Neural progenitor cell (in vitro differentiated cells): ENCODE measurements around the gene GSG1L. TPM values are rescaled to one million over a fixed set of nuclear protein-coding genes. Genes with fewer than 3 reads are reported as not detected.

Experiments
- DNase-seq: peaks from one replicate; pipeline ENCODE4 v3.0.0-alpha.2; 2016; ENCODE audit warnings: low spot score
- H2AFZ ChIP-seq: fragments of 200-600 bp; sonication (generic); replicated peaks from 2 replicates; pipeline ENCODE4 v1.6.1; 2016; ENCODE audit warnings: antibody characterized with exemption
- H3F3A ChIP-seq: fragments of 200-600 bp; sonication (generic); 2 replicates; pipeline ENCODE4 v1.6.1; 2016; ENCODE audit warnings: antibody characterized with exemption, low read depth
- H3K27ac ChIP-seq: fragments of 200-600 bp; sonication (generic); 2 replicates; pipeline ENCODE4 v1.5.1; 2016; ENCODE audit warnings: mild to moderate bottlenecking
- H3K27me3 ChIP-seq: fragments of 200-600 bp; sonication (generic); 2 replicates; pipeline ENCODE4 v1.6.1; 2016; ENCODE audit warnings: mild to moderate bottlenecking, moderate library complexity
- H3K36me3 ChIP-seq: fragments of 200-600 bp; sonication (generic); 2 replicates; pipeline ENCODE4 v1.5.1; 2016
- H3K4me1 ChIP-seq: fragments of 200-600 bp; sonication (generic); 2 replicates; pipeline ENCODE4 v1.6.1; 2016; ENCODE audit warnings: mixed run types
- H3K4me2 ChIP-seq: fragments of 200-600 bp; sonication (generic); 2 replicates; pipeline ENCODE4 v1.6.1; 2016
- H3K4me3 ChIP-seq: fragments of 200-600 bp; sonication (generic); 2 replicates; pipeline ENCODE4 v1.5.1; 2016
- H3K79me2 ChIP-seq: fragments of 200-600 bp; sonication (generic); 2 replicates; pipeline ENCODE4 v1.6.1; 2016; ENCODE audit warnings: low read depth
- H3K9ac ChIP-seq: fragments of 200-600 bp; sonication (generic); 2 replicates; pipeline ENCODE4 v1.6.1; 2016
- H3K9me3 ChIP-seq: fragments of 200-600 bp; sonication (generic); 2 replicates; pipeline ENCODE4 v1.5.1; 2016; ENCODE audit warnings: low read depth
- H4K20me1 ChIP-seq: fragments of 200-600 bp; sonication (generic); 2 replicates; pipeline ENCODE4 v1.6.1; 2016; ENCODE audit warnings: low read depth
- H3K27ac Mint-ChIP-seq: 3 replicates; pipeline ENCODE4 v1.8.0; 2021; ENCODE audit warnings: mixed read lengths
- H3K27me3 Mint-ChIP-seq: 2 replicates; pipeline ENCODE4 v1.8.0; 2022; ENCODE audit warnings: low read depth, mild to moderate bottlenecking, inconsistent platforms, moderate library complexity, mixed read lengths; ENCODE audit not compliant: insufficient read depth
- H3K36me3 Mint-ChIP-seq: 3 replicates; pipeline ENCODE4 v1.8.0; 2021; ENCODE audit warnings: mixed read lengths
- H3K4me1 Mint-ChIP-seq: 3 replicates; pipeline ENCODE4 v1.8.0; 2021; ENCODE audit warnings: mixed read lengths
- H3K4me3 Mint-ChIP-seq: 3 replicates; pipeline ENCODE4 v1.8.0; 2021; ENCODE audit warnings: mild to moderate bottlenecking, moderate library complexity, mixed read lengths
- H3K9me3 Mint-ChIP-seq: 3 replicates; pipeline ENCODE4 v1.8.0; 2020; ENCODE audit warnings: mixed read lengths
- CTCF ChIP-seq: fragments of 200-600 bp; sonication (generic); IDR thresholded peaks from 2 replicates; pipeline ENCODE4 v1.5.1; 2017; ENCODE audit warnings: antibody characterized with exemption, mild to moderate bottlenecking
- EZH2 ChIP-seq: fragments of 200-600 bp; sonication (generic); IDR thresholded peaks from 2 replicates; pipeline ENCODE4 v1.6.1; 2017; ENCODE audit warnings: antibody characterized with exemption, mild to moderate bottlenecking, moderate library complexity
- EZH2phosphoT487 ChIP-seq: fragments of 200-600 bp; sonication (generic); IDR thresholded peaks from 2 replicates; pipeline ENCODE4 v1.6.1; 2017; ENCODE audit warnings: antibody characterized with exemption
- total RNA-seq: library from RNA; depleted of rRNA; stranded (reverse); fragments of >200 nt; gene quantifications from 2 replicates; pipeline ENCODE4 v1.2.3, GENCODE V29; 2015; ENCODE audit warnings: low replicate concordance

GSG1L gene
- total RNA-seq, 1 donor from 2014 or later = not detected

- TF ChIP-seq EZH2phosphoT487 (no peak), CTCF (no peak), EZH2 (no peak)
- no peaks in the 10 kb centered on the region for H3F3A ChIP-seq
- H3K36me3 ChIP-seq = no peaks in the 10 kb centered on the region
- H2AFZ ChIP-seq = no peak overlapping the region
- no peak overlapping the region for H3K27ac ChIP-seq
- H3K27me3 ChIP-seq = no peaks in the 10 kb centered on the region
- H4K20me1 ChIP-seq = no peaks in the 10 kb centered on the region
- H3K4me1 ChIP-seq = no peaks in the 10 kb centered on the region
- Mint-ChIP-seq H3K9me3 (peaks cover 4% of the 10 kb centered on the region), H3K27ac (no peak overlapping the region), H3K27me3 (peaks cover 23% of the 10 kb centered on the region), H3K4me3 (no peak overlapping the region), H3K4me1 (no peaks in the 10 kb centered on the region), H3K36me3 (no peaks in the 10 kb centered on the region)
- H3K4me3 ChIP-seq = no peak overlapping the region
- H3K79me2 ChIP-seq = no peaks in the 10 kb centered on the region
- DNase-seq = no peak
- H3K9ac ChIP-seq = no peak overlapping the region
- H3K4me2 ChIP-seq = no peak overlapping the region
- H3K9me3 ChIP-seq = no peaks in the 10 kb centered on the region
Observed at GRCh38 chr16:27811881-27812280, 251.6 kb downstream of the GSG1L start.

GRCh38 chr16:27806986-27807385 lies 256.5 kb downstream of the GSG1L start:
- H3K27me3 Mint-ChIP-seq = peaks cover 28% of the 10 kb centered on the region
- no peak overlapping the region for H3K4me3 ChIP-seq
- no peak overlapping the region for H3K4me2 ChIP-seq
- no peak overlapping the region for H3K27ac ChIP-seq
- no peak for TF ChIP-seq EZH2phosphoT487
- no peak for TF ChIP-seq CTCF
- no peak for TF ChIP-seq EZH2
- H3K27ac Mint-ChIP-seq = no peak overlapping the region
- no peaks in the 10 kb centered on the region for H3K36me3 Mint-ChIP-seq
- H4K20me1 ChIP-seq = no peaks in the 10 kb centered on the region
- H2AFZ ChIP-seq = no peak overlapping the region
- no peaks in the 10 kb centered on the region for H3K79me2 ChIP-seq
- no peak overlapping the region for H3K4me3 Mint-ChIP-seq
- H3K9me3 Mint-ChIP-seq = peaks cover 2% of the 10 kb centered on the region
- DNase-seq = no peak
- H3K9ac ChIP-seq = no peak overlapping the region
- H3K4me1 ChIP-seq = no peaks in the 10 kb centered on the region
- H3K36me3 ChIP-seq = no peaks in the 10 kb centered on the region
- H3F3A ChIP-seq = no peaks in the 10 kb centered on the region
- H3K9me3 ChIP-seq = no peaks in the 10 kb centered on the region
- no peaks in the 10 kb centered on the region for H3K27me3 ChIP-seq
- H3K4me1 Mint-ChIP-seq = peaks cover 2% of the 10 kb centered on the region

GRCh38 chr16:27806388-27806787 lies 257.1 kb downstream of the GSG1L start:
- H3K27ac Mint-ChIP-seq = no peak overlapping the region
- H3K4me1 Mint-ChIP-seq = peaks cover 2% of the 10 kb centered on the region

More at GRCh38 chr16:27806388-27806787, 257.1 kb downstream of the GSG1L start:
- no peaks in the 10 kb centered on the region for H3K79me2 ChIP-seq
- Mint-ChIP-seq H3K4me3 (no peak overlapping the region), H3K9me3 (peaks cover 2% of the 10 kb centered on the region), H3K36me3 (no peaks in the 10 kb centered on the region), H3K27me3 (peaks cover 27% of the 10 kb centered on the region)
- no peak overlapping the region for H2AFZ ChIP-seq
- no peaks in the 10 kb centered on the region for H4K20me1 ChIP-seq
- no peaks in the 10 kb centered on the region for H3K27me3 ChIP-seq
- H3K27ac ChIP-seq = no peak overlapping the region
- no peak overlapping the region for H3K4me2 ChIP-seq
- H3K9me3 ChIP-seq = no peaks in the 10 kb centered on the region
- no peaks in the 10 kb centered on the region for H3K36me3 ChIP-seq
- no peak for DNase-seq
- TF ChIP-seq CTCF (no peak), EZH2phosphoT487 (no peak), EZH2 (no peak)
- H3K9ac ChIP-seq = no peak overlapping the region
- no peaks in the 10 kb centered on the region for H3F3A ChIP-seq
- H3K4me1 ChIP-seq = no peaks in the 10 kb centered on the region
- H3K4me3 ChIP-seq = no peak overlapping the region
